ENCODE measurements around the gene NR6A1.

NR6A1 gene

GRCh38 chr9:124557895-124558294 is 213.2 kb downstream of the NR6A1 start:
- no peak overlapping the region for H2AFZ ChIP-seq (ENCODE audit: low read depth)
- H3K79me2 ChIP-seq (ENCODE audit: insufficient read depth, low read depth), result no peaks in the 10 kb centered on the region
- no peak overlapping the region for H3K9ac ChIP-seq
- H3K36me3 ChIP-seq (ENCODE audit: insufficient read depth), result no peaks in the 10 kb centered on the region
- H4K20me1 ChIP-seq (ENCODE audit: insufficient read depth), result no peaks in the 10 kb centered on the region
- no peak overlapping the region for H3K4me3 ChIP-seq (IDR thresholded peaks at IDR 0.05; ENCODE audit: insufficient read depth, low read depth, low read length)
- no peaks in the 10 kb centered on the region for H3K4me1 ChIP-seq (ENCODE audit: low read depth, poor library complexity, severe bottlenecking)
- H3K27ac ChIP-seq, result no peak overlapping the region
- TF ChIP-seq CTCF (conservative IDR thresholded peaks at IDR 0.05; ENCODE audit: low read depth, low read length), result no peak
- no peaks in the 10 kb centered on the region for H3K27me3 ChIP-seq (ENCODE audit: insufficient read depth, low read depth)
- H3K4me2 ChIP-seq, result no peak overlapping the region

DNA sequence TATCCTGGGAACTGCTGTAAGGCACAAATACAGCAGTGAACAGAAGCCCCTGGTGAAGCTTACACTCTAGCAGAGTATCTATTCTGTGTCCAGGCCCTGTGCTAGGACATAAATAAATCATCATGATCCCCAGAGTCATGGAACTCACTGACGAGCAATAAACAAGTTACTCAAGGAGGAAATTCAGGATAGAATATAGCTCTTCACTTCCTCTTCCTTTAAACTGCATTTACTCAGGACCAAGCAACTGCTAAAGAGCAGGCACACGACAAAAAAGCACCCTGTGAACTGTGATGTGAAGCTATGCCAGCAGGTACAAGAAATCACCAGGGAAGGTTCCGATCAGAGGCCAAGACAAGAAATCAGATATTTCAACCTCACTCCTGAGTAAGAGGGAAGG is 216.1 kb downstream of the NR6A1 start:
- Histone ChIP-seq H3K27me3 (ENCODE audit: insufficient read depth, low read depth) (no peaks in the 10 kb centered on the region), H3K79me2 (ENCODE audit: insufficient read depth, low read depth) (no peaks in the 10 kb centered on the region), H3K36me3 (ENCODE audit: insufficient read depth) (no peaks in the 10 kb centered on the region), H3K4me2 (no peak overlapping the region), H3K4me1 (ENCODE audit: low read depth, poor library complexity, severe bottlenecking) (no peaks in the 10 kb centered on the region), H4K20me1 (ENCODE audit: insufficient read depth) (no peaks in the 10 kb centered on the region), H2AFZ (ENCODE audit: low read depth) (no peak overlapping the region), H3K27ac (no peak overlapping the region), H3K4me3 (IDR thresholded peaks at IDR 0.05; ENCODE audit: insufficient read depth, low read depth, low read length) (no peak overlapping the region), H3K9ac (no peak overlapping the region)
- TF ChIP-seq CTCF (conservative IDR thresholded peaks at IDR 0.05; ENCODE audit: low read depth, low read length), result no peak

GRCh38 chr9:124553738-124554137 is 217.4 kb downstream of the NR6A1 start:
- no peak overlapping the region for H3K4me2 ChIP-seq

GRCh38 chr9:124552273-124552605 is 218.9 kb downstream of the NR6A1 start:
- Histone ChIP-seq H3K79me2 (ENCODE audit: insufficient read depth, low read depth) (no peaks in the 10 kb centered on the region), H3K4me1 (ENCODE audit: low read depth, poor library complexity, severe bottlenecking) (no peaks in the 10 kb centered on the region), H3K4me2 (no peak overlapping the region), H3K4me3 (IDR thresholded peaks at IDR 0.05; ENCODE audit: insufficient read depth, low read depth, low read length) (no peak overlapping the region), H3K27me3 (ENCODE audit: insufficient read depth, low read depth) (no peaks in the 10 kb centered on the region), H3K36me3 (ENCODE audit: insufficient read depth) (no peaks in the 10 kb centered on the region), H3K27ac (no peak overlapping the region), H4K20me1 (ENCODE audit: insufficient read depth) (no peaks in the 10 kb centered on the region), H3K9ac (no peak overlapping the region), H2AFZ (ENCODE audit: low read depth) (no peak overlapping the region)
- no peak for TF ChIP-seq CTCF (conservative IDR thresholded peaks at IDR 0.05; ENCODE audit: low read depth, low read length)

More at GRCh38 chr9:124553738-124554137, 217.4 kb downstream of the NR6A1 start:
- no peaks in the 10 kb centered on the region for H3K4me1 ChIP-seq (ENCODE audit: low read depth, poor library complexity, severe bottlenecking)
- no peak overlapping the region for H2AFZ ChIP-seq (ENCODE audit: low read depth)
- no peak overlapping the region for H3K4me3 ChIP-seq (IDR thresholded peaks at IDR 0.05; ENCODE audit: insufficient read depth, low read depth, low read length)
- no peaks in the 10 kb centered on the region for H3K36me3 ChIP-seq (ENCODE audit: insufficient read depth)
- H4K20me1 ChIP-seq (ENCODE audit: insufficient read depth), result no peaks in the 10 kb centered on the region
- H3K9ac ChIP-seq, result no peak overlapping the region
- no peak overlapping the region for H3K27ac ChIP-seq
- no peaks in the 10 kb centered on the region for H3K27me3 ChIP-seq (ENCODE audit: insufficient read depth, low read depth)
- H3K79me2 ChIP-seq (ENCODE audit: insufficient read depth, low read depth), result no peaks in the 10 kb centered on the region
- no peak for TF ChIP-seq CTCF (conservative IDR thresholded peaks at IDR 0.05; ENCODE audit: low read depth, low read length)

Data from KMS-11 (cell line).